ENCODE results near the gene MRPL40.

MRPL40 gene

GRCh38 chr22:19449422-19449767 is 17.1 kb downstream of the MRPL40 start:
- no peak overlapping the region for H2BK15ac ChIP-seq (replicated peaks; ENCODE audit: low read depth)
- no peak overlapping the region for H4K5ac ChIP-seq (ENCODE audit: low read length)
- H3K27me3 ChIP-seq (ENCODE audit: insufficient read depth, low read length, poor library complexity), result no peaks in the 10 kb centered on the region
- no peak overlapping the region for H2BK120ac ChIP-seq (ENCODE audit: low read depth, low read length)
- no peak overlapping the region for H3K56ac ChIP-seq (ENCODE audit: low read length)
- no peak overlapping the region for H3K27ac ChIP-seq (ENCODE audit: low read depth, low read length)
- no peak overlapping the region for H3K9ac ChIP-seq (ENCODE audit: low read length)
- H3K18ac ChIP-seq (ENCODE audit: low read length), result no peak overlapping the region
- no peak for DNase-seq
- peaks cover 10% of the 10 kb centered on the region for H3K79me1 ChIP-seq (ENCODE audit: low read length)
- peaks cover 12% of the 10 kb centered on the region for H3K79me2 ChIP-seq (ENCODE audit: control insufficient read depth, insufficient read depth, low read length)
- H2AK5ac ChIP-seq (ENCODE audit: low read length), result no peak overlapping the region
- no peak overlapping the region for H3K4me2 ChIP-seq (ENCODE audit: low read length)
- H3K4me1 ChIP-seq (ENCODE audit: control insufficient read depth, low read depth, low read length), result peaks cover 2% of the 10 kb centered on the region
- no peak overlapping the region for H2BK5ac ChIP-seq (ENCODE audit: low read length)
- H3K23ac ChIP-seq (ENCODE audit: low read length), result no peak overlapping the region
- WGBS (ENCODE audit: extremely low coverage, insufficient coverage, low lambda C conversion rate), result no CpG with 5 or more reads among the region's 2 CpGs
- peaks cover 11% of the 10 kb centered on the region for H3K36me3 ChIP-seq (ENCODE audit: control insufficient read depth, insufficient read depth, low read length)
- no peak overlapping the region for H4K8ac ChIP-seq (ENCODE audit: low read depth, low read length)
- no peak overlapping the region for H3K4me3 ChIP-seq (ENCODE audit: low read length)
- H3K4ac ChIP-seq (ENCODE audit: low read depth, low read length), result no peak overlapping the region

GRCh38 chr22:19450363-19451175 is 18.2 kb downstream of the MRPL40 start:
- Histone ChIP-seq H3K56ac (ENCODE audit: low read length) (no peak overlapping the region), H3K27ac (ENCODE audit: low read depth, low read length) (no peak overlapping the region), H3K79me1 (ENCODE audit: low read length) (peaks cover 7% of the 10 kb centered on the region), H3K4me1 (ENCODE audit: control insufficient read depth, low read depth, low read length) (peaks cover 2% of the 10 kb centered on the region), H2BK5ac (ENCODE audit: low read length) (no peak overlapping the region), H3K36me3 (ENCODE audit: control insufficient read depth, insufficient read depth, low read length) (peaks cover 18% of the 10 kb centered on the region), H2BK15ac (replicated peaks; ENCODE audit: low read depth) (no peak overlapping the region), H3K4ac (ENCODE audit: low read depth, low read length) (no peak overlapping the region), H2AK5ac (ENCODE audit: low read length) (no peak overlapping the region), H3K23ac (ENCODE audit: low read length) (no peak overlapping the region), H2BK120ac (ENCODE audit: low read depth, low read length) (no peak overlapping the region), H3K79me2 (ENCODE audit: control insufficient read depth, insufficient read depth, low read length) (peaks cover 8% of the 10 kb centered on the region), H3K18ac (ENCODE audit: low read length) (no peak overlapping the region), H3K4me2 (ENCODE audit: low read length) (no peak overlapping the region), H3K27me3 (ENCODE audit: insufficient read depth, low read length, poor library complexity) (no peaks in the 10 kb centered on the region), H4K8ac (ENCODE audit: low read depth, low read length) (no peak overlapping the region), H3K4me3 (ENCODE audit: low read length) (no peak overlapping the region), H3K9ac (ENCODE audit: low read length) (no peak overlapping the region), H4K5ac (ENCODE audit: low read length) (no peak overlapping the region)
- WGBS (ENCODE audit: extremely low coverage, insufficient coverage, low lambda C conversion rate), result no CpG with 5 or more reads among the region's 8 CpGs
- no peak for DNase-seq

GRCh38 chr22:19451570-19451969 is 19.2 kb downstream of the MRPL40 start:
- no peak overlapping the region for H3K4me3 ChIP-seq (ENCODE audit: low read length)
- H3K4ac ChIP-seq (ENCODE audit: low read depth, low read length), result no peak overlapping the region
- WGBS (ENCODE audit: extremely low coverage, insufficient coverage, low lambda C conversion rate), result no CpG with 5 or more reads among the region's 4 CpGs
- H3K4me1 ChIP-seq (ENCODE audit: control insufficient read depth, low read depth, low read length), result peaks cover 1% of the 10 kb centered on the region
- H3K4me2 ChIP-seq (ENCODE audit: low read length), result no peak overlapping the region
- H3K27ac ChIP-seq (ENCODE audit: low read depth, low read length), result no peak overlapping the region
- peaks cover 4% of the 10 kb centered on the region for H3K79me1 ChIP-seq (ENCODE audit: low read length)
- peaks cover 4% of the 10 kb centered on the region for H3K79me2 ChIP-seq (ENCODE audit: control insufficient read depth, insufficient read depth, low read length)
- no peak overlapping the region for H2AK5ac ChIP-seq (ENCODE audit: low read length)
- no peak overlapping the region for H2BK15ac ChIP-seq (replicated peaks; ENCODE audit: low read depth)
- no peak overlapping the region for H3K23ac ChIP-seq (ENCODE audit: low read length)
- no peaks in the 10 kb centered on the region for H3K27me3 ChIP-seq (ENCODE audit: insufficient read depth, low read length, poor library complexity)
- no peak overlapping the region for H2BK5ac ChIP-seq (ENCODE audit: low read length)
- H4K8ac ChIP-seq (ENCODE audit: low read depth, low read length), result no peak overlapping the region
- no peak for DNase-seq
- no peak overlapping the region for H4K5ac ChIP-seq (ENCODE audit: low read length)
- no peak overlapping the region for H2BK120ac ChIP-seq (ENCODE audit: low read depth, low read length)
- no peak overlapping the region for H3K9ac ChIP-seq (ENCODE audit: low read length)
- H3K56ac ChIP-seq (ENCODE audit: low read length), result no peak overlapping the region
- peaks cover 20% of the 10 kb centered on the region for H3K36me3 ChIP-seq (ENCODE audit: control insufficient read depth, insufficient read depth, low read length)
- no peak overlapping the region for H3K18ac ChIP-seq (ENCODE audit: low read length)

- Histone ChIP-seq H2BK120ac (ENCODE audit: low read depth, low read length) (no peak overlapping the region), H3K23ac (ENCODE audit: low read length) (no peak overlapping the region), H3K56ac (ENCODE audit: low read length) (no peak overlapping the region), H3K4me2 (ENCODE audit: low read length) (no peak overlapping the region), H4K5ac (ENCODE audit: low read length) (no peak overlapping the region), H3K4ac (ENCODE audit: low read depth, low read length) (no peak overlapping the region), H2BK5ac (ENCODE audit: low read length) (no peak overlapping the region), H3K79me1 (ENCODE audit: low read length) (no peaks in the 10 kb centered on the region), H4K8ac (ENCODE audit: low read depth, low read length) (no peak overlapping the region), H3K18ac (ENCODE audit: low read length) (no peak overlapping the region), H2BK15ac (replicated peaks; ENCODE audit: low read depth) (no peak overlapping the region), H3K4me3 (ENCODE audit: low read length) (no peak overlapping the region), H3K27me3 (ENCODE audit: insufficient read depth, low read length, poor library complexity) (no peaks in the 10 kb centered on the region), H3K4me1 (ENCODE audit: control insufficient read depth, low read depth, low read length) (no peaks in the 10 kb centered on the region), H2AK5ac (ENCODE audit: low read length) (no peak overlapping the region), H3K36me3 (ENCODE audit: control insufficient read depth, insufficient read depth, low read length) (peaks cover 26% of the 10 kb centered on the region), H3K27ac (ENCODE audit: low read depth, low read length) (no peak overlapping the region), H3K9ac (ENCODE audit: low read length) (no peak overlapping the region), H3K79me2 (ENCODE audit: control insufficient read depth, insufficient read depth, low read length) (no peaks in the 10 kb centered on the region)
- no CpG with 5 or more reads among the region's 5 CpGs for WGBS (ENCODE audit: extremely low coverage, insufficient coverage, low lambda C conversion rate)
- no peak for DNase-seq
Measured at GRCh38 chr22:19453718-19454117, 21.4 kb downstream of the MRPL40 start.

- no peak overlapping the region for H3K23ac ChIP-seq (ENCODE audit: low read length)
- no peak overlapping the region for H2BK5ac ChIP-seq (ENCODE audit: low read length)
- H2BK120ac ChIP-seq (ENCODE audit: low read depth, low read length), result no peak overlapping the region
- H3K27ac ChIP-seq (ENCODE audit: low read depth, low read length), result no peak overlapping the region
- no peak overlapping the region for H3K56ac ChIP-seq (ENCODE audit: low read length)
- H3K79me2 ChIP-seq (ENCODE audit: control insufficient read depth, insufficient read depth, low read length), result no peaks in the 10 kb centered on the region
- no peaks in the 10 kb centered on the region for H3K4me1 ChIP-seq (ENCODE audit: control insufficient read depth, low read depth, low read length)
- no peak overlapping the region for H3K9ac ChIP-seq (ENCODE audit: low read length)
- no peaks in the 10 kb centered on the region for H3K79me1 ChIP-seq (ENCODE audit: low read length)
- no peak overlapping the region for H3K4me3 ChIP-seq (ENCODE audit: low read length)
- no peak for DNase-seq
- H3K27me3 ChIP-seq (ENCODE audit: insufficient read depth, low read length, poor library complexity), result no peaks in the 10 kb centered on the region
- no peak overlapping the region for H2AK5ac ChIP-seq (ENCODE audit: low read length)
- H3K4ac ChIP-seq (ENCODE audit: low read depth, low read length), result no peak overlapping the region
- H3K36me3 ChIP-seq (ENCODE audit: control insufficient read depth, insufficient read depth, low read length), result peaks cover 26% of the 10 kb centered on the region
- H3K18ac ChIP-seq (ENCODE audit: low read length), result no peak overlapping the region
- no peak overlapping the region for H4K5ac ChIP-seq (ENCODE audit: low read length)
- no peak overlapping the region for H3K4me2 ChIP-seq (ENCODE audit: low read length)
- H4K8ac ChIP-seq (ENCODE audit: low read depth, low read length), result no peak overlapping the region
- no CpG with 5 or more reads among the region's 6 CpGs for WGBS (ENCODE audit: extremely low coverage, insufficient coverage, low lambda C conversion rate)
- H2BK15ac ChIP-seq (replicated peaks; ENCODE audit: low read depth), result no peak overlapping the region
Measured at GRCh38 chr22:19454156-19454555, 21.8 kb downstream of the MRPL40 start.

GRCh38 chr22:19455033-19455432 is 22.7 kb downstream of the MRPL40 start:
- H2BK5ac ChIP-seq (ENCODE audit: low read length), result no peak overlapping the region
- H3K18ac ChIP-seq (ENCODE audit: low read length), result no peak overlapping the region
- no peak overlapping the region for H3K56ac ChIP-seq (ENCODE audit: low read length)
- H2BK120ac ChIP-seq (ENCODE audit: low read depth, low read length), result no peak overlapping the region
- H3K4ac ChIP-seq (ENCODE audit: low read depth, low read length), result no peak overlapping the region
- H4K8ac ChIP-seq (ENCODE audit: low read depth, low read length), result no peak overlapping the region
- H2BK15ac ChIP-seq (replicated peaks; ENCODE audit: low read depth), result no peak overlapping the region
- no peak overlapping the region for H3K27ac ChIP-seq (ENCODE audit: low read depth, low read length)
- no peaks in the 10 kb centered on the region for H3K79me1 ChIP-seq (ENCODE audit: low read length)
- no peak overlapping the region for H3K4me3 ChIP-seq (ENCODE audit: low read length)
- WGBS (ENCODE audit: extremely low coverage, insufficient coverage, low lambda C conversion rate), result no CpG with 5 or more reads among the region's 2 CpGs
- H3K4me1 ChIP-seq (ENCODE audit: control insufficient read depth, low read depth, low read length), result no peaks in the 10 kb centered on the region
- no peak overlapping the region for H3K4me2 ChIP-seq (ENCODE audit: low read length)
- no peak for DNase-seq
- H3K9ac ChIP-seq (ENCODE audit: low read length), result no peak overlapping the region
- H3K23ac ChIP-seq (ENCODE audit: low read length), result no peak overlapping the region
- H3K27me3 ChIP-seq (ENCODE audit: insufficient read depth, low read length, poor library complexity), result no peaks in the 10 kb centered on the region
- no peak overlapping the region for H4K5ac ChIP-seq (ENCODE audit: low read length)
- H3K79me2 ChIP-seq (ENCODE audit: control insufficient read depth, insufficient read depth, low read length), result no peaks in the 10 kb centered on the region
- no peak overlapping the region for H2AK5ac ChIP-seq (ENCODE audit: low read length)
- peaks cover 26% of the 10 kb centered on the region for H3K36me3 ChIP-seq (ENCODE audit: control insufficient read depth, insufficient read depth, low read length)

Measured in mesendoderm (in vitro differentiated cells).